ENCODE results near the gene SLC6A15. TPM values are rescaled to one million over a fixed set of nuclear protein-coding genes. Genes with fewer than 3 reads are reported as not detected.

The SLC6A15 gene
- polyA plus RNA-seq, 1 of the 3 experiments (the other 2 are of a cell fraction) = 0.76 TPM

- Histone ChIP-seq H3K4me3 (ENCODE audit: low read depth in 2 of 2, low read length in 1 of 2) (no peak overlapping the region), H3K9me2 (no peaks in the 10 kb centered on the region), H3F3A (replicated peaks; ENCODE audit: insufficient read depth) (no peaks in the 10 kb centered on the region), H3K27me3 (ENCODE audit: insufficient read depth) (no peaks in the 10 kb centered on the region), H3K4me1 (ENCODE audit: control insufficient read depth in 1 of 2, insufficient read depth in 2 of 2, low read depth in 1 of 2, low read length in 1 of 2) (no peaks in the 10 kb centered on the region), H4K20me1 (ENCODE audit: insufficient read depth) (no peaks in the 10 kb centered on the region), H3K4me2 (no peak overlapping the region), H2AFZ (ENCODE audit: low read depth) (no peak overlapping the region), H3K79me2 (ENCODE audit: insufficient read depth) (no peaks in the 10 kb centered on the region), H3K9ac (no peak overlapping the region), H3K36me3 (replicated peaks in 1 of 2; ENCODE audit: control insufficient read depth in 1 of 2, insufficient read depth in 2 of 2, low read length in 1 of 2) (peaks cover 0 to 2% of the 10 kb centered on the region in 2 experiments), H3K27ac (ENCODE audit: low read depth in 2 of 2, low read length in 1 of 2) (no peak overlapping the region), H3K9me3 (no peaks in the 10 kb centered on the region)
- ChIA-PET CTCF (interaction anchor here (1.2 kb wide), 1 partner anchor 169 kb away, joined by 3 read pairs; no protein-coding TSS in a partner anchor), POLR2A (no interaction called here)
- 91% methylated on average over 5 of the region's 5 CpGs for WGBS (ENCODE audit: low lambda C conversion rate)
- DNase-seq = no peak
- no peak for TF ChIP-seq GATA2 (CRISPR knock-in tag; IDR thresholded peaks at IDR 0.05)
- no peak for TF ChIP-seq YY1 (IDR thresholded peaks at IDR 0.05; ENCODE audit: low read depth)
- TF ChIP-seq MAX (IDR thresholded peaks at IDR 0.05; ENCODE audit: low read depth) = no peak
- TF ChIP-seq RAD21 (IDR thresholded peaks at IDR 0.05; ENCODE audit: low read length) = no peak
- no peak for TF ChIP-seq CTCF (IDR thresholded peaks at IDR 0.05)
- TF ChIP-seq GABPA (IDR thresholded peaks at IDR 0.05; ENCODE audit: low read depth) = no peak
- no peak for TF ChIP-seq IRF3 (IDR thresholded peaks at IDR 0.05; ENCODE audit: low read depth, low read length)
- no peak for TF ChIP-seq NRF1 (IDR thresholded peaks at IDR 0.05; ENCODE audit: low read depth, low read length)
- TF ChIP-seq FOXM1 (IDR thresholded peaks at IDR 0.05; ENCODE audit: low read depth) = no peak
- no peak for TF ChIP-seq USF1 (IDR thresholded peaks at IDR 0.05; ENCODE audit: borderline replicate concordance, low read depth)
- TF ChIP-seq TAF1 (IDR thresholded peaks at IDR 0.05; ENCODE audit: borderline replicate concordance, low read depth, low read length) = no peak
Observed at GRCh38 chr12:84888861-84889260, 23.7 kb downstream of the SLC6A15 start.

- CTCF ChIA-PET = interaction anchor here (1.3 to 12.3 kb wide), 3 partner anchors 152 to 179 kb away, joined by 3 to 292 read pairs (median 5); no protein-coding TSS in a partner anchor
- H3K9me3 ChIP-seq = no peaks in the 10 kb centered on the region
Observed at GRCh38 chr12:84877340-84877739, 35.3 kb downstream of the SLC6A15 start.

More at GRCh38 chr12:84877340-84877739, 35.3 kb downstream of the SLC6A15 start:
- TF ChIP-seq FOSL2 (IDR thresholded peaks at IDR 0.05; ENCODE audit: borderline replicate concordance, low read depth) (no peak), CHD2 (IDR thresholded peaks at IDR 0.05; ENCODE audit: low read length, partially characterized antibody) (no peak), MAX (IDR thresholded peaks at IDR 0.05; ENCODE audit: low read depth) (no peak), USF2 (IDR thresholded peaks at IDR 0.05; ENCODE audit: borderline replicate concordance, low read depth, low read length) (no peak), FOXJ3 (CRISPR knock-in tag; IDR thresholded peaks at IDR 0.05) (no peak), SMC3 (IDR thresholded peaks at IDR 0.05; ENCODE audit: low read depth, low read length) (no peak), RCOR1 (IDR thresholded peaks at IDR 0.05; ENCODE audit: low read length) (no peak), TAF1 (IDR thresholded peaks at IDR 0.05; ENCODE audit: borderline replicate concordance, low read depth, low read length) (no peak), PBX3 (IDR thresholded peaks at IDR 0.05) (no peak)
- Histone ChIP-seq H4K20me1 (ENCODE audit: insufficient read depth) (no peaks in the 10 kb centered on the region), H3K36me3 (replicated peaks in 1 of 2; ENCODE audit: control insufficient read depth in 1 of 2, insufficient read depth in 2 of 2, low read length in 1 of 2) (no peaks in the 10 kb centered on the region), H3K27ac (ENCODE audit: low read depth in 2 of 2, low read length in 1 of 2) (no peak overlapping the region), H3K4me2 (no peak overlapping the region), H3K9me2 (no peaks in the 10 kb centered on the region), H3K4me1 (ENCODE audit: control insufficient read depth in 1 of 2, insufficient read depth in 2 of 2, low read depth in 1 of 2, low read length in 1 of 2) (no peaks in the 10 kb centered on the region), H3K27me3 (ENCODE audit: insufficient read depth) (no peaks in the 10 kb centered on the region), H2AFZ (ENCODE audit: low read depth) (no peak overlapping the region), H3K79me2 (ENCODE audit: insufficient read depth) (no peaks in the 10 kb centered on the region), H3F3A (replicated peaks; ENCODE audit: insufficient read depth) (no peaks in the 10 kb centered on the region), H3K4me3 (ENCODE audit: low read depth in 2 of 2, low read length in 1 of 2) (no peak overlapping the region), H3K9ac (no peak overlapping the region)
- DNase-seq = no peak
- POLR2A ChIA-PET = no interaction called here
- 63% methylated on average over 2 of the region's 2 CpGs for WGBS (ENCODE audit: low lambda C conversion rate)
